GM06990 (cell line): ENCODE results near the gene CETP.

Experiments
- DNase-seq: peaks from one replicate; pipeline ENCODE4 v3.0.0-alpha.2; 2011; ENCODE audit not compliant: insufficient read length; ENCODE audit errors: extremely low read depth
- H3K27me3 ChIP-seq: replicated peaks from 2 replicates; pipeline ENCODE4 v1.6.0; 2011; ENCODE audit warnings: low read length; ENCODE audit not compliant: control insufficient read depth, insufficient read depth
- H3K36me3 ChIP-seq: 2 replicates; pipeline ENCODE4 v1.5.1; 2011; ENCODE audit warnings: low read length; ENCODE audit not compliant: control insufficient read depth, insufficient read depth
- H3K4me3 ChIP-seq: replicated peaks from 2 replicates; pipeline ENCODE4 v1.5.1; 2011; ENCODE audit warnings: low read depth, mild to moderate bottlenecking, control low read depth, low read length
- TF ChIP-seq, protein P1 (sequence below): IDR thresholded peaks from 2 replicates; pipeline ENCODE4 v1.5.1; 2011; ENCODE audit warnings: low read length, control low read depth, mild to moderate bottlenecking, inconsistent platforms; ENCODE audit not compliant: insufficient read depth, poor library complexity, severe bottlenecking

CETP gene

DNA sequence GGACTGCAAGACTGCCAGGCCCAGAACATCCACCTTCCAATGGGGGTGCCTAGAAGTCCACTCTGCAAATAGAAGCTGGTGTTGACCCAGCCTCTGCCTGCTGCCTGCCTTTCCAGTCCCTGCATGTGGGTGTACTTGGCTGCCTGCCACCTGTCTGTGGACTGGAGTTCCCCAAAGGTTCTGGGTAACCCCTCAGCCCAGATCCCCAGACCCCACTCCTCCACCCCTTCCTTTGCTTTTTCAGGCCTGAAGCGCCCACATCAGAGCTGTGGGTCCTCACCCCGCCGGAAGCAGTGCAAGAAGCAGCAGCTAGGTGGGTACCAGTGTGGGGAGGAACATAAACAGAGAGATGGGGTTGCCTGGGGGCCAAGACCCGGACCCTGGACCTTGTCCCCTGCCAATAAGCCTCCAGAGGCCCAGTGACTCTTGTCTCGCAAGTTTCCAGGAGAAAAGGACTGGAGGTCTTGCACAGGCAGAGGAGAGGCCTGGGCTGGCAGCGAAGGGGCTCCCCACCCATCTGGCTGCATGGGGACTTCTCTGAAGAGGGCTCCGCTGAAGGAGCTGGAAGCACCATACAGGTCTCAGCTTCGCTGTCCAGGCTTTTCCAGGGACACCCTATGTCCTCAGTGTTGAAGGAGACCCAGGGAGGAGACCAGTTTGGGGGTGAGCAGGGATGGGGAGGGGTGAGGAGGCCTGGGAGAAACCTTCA is 61.9 kb downstream of the CETP start:
- Histone ChIP-seq H3K4me3 (no peak overlapping the region), H3K36me3 (peaks cover 43% of the 10 kb centered on the region), H3K27me3 (no peaks in the 10 kb centered on the region)
- TF ChIP-seq, protein P1, sequence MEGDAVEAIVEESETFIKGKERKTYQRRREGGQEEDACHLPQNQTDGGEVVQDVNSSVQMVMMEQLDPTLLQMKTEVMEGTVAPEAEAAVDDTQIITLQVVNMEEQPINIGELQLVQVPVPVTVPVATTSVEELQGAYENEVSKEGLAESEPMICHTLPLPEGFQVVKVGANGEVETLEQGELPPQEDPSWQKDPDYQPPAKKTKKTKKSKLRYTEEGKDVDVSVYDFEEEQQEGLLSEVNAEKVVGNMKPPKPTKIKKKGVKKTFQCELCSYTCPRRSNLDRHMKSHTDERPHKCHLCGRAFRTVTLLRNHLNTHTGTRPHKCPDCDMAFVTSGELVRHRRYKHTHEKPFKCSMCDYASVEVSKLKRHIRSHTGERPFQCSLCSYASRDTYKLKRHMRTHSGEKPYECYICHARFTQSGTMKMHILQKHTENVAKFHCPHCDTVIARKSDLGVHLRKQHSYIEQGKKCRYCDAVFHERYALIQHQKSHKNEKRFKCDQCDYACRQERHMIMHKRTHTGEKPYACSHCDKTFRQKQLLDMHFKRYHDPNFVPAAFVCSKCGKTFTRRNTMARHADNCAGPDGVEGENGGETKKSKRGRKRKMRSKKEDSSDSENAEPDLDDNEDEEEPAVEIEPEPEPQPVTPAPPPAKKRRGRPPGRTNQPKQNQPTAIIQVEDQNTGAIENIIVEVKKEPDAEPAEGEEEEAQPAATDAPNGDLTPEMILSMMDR = no peak
- DNase-seq = no peak

DNA sequence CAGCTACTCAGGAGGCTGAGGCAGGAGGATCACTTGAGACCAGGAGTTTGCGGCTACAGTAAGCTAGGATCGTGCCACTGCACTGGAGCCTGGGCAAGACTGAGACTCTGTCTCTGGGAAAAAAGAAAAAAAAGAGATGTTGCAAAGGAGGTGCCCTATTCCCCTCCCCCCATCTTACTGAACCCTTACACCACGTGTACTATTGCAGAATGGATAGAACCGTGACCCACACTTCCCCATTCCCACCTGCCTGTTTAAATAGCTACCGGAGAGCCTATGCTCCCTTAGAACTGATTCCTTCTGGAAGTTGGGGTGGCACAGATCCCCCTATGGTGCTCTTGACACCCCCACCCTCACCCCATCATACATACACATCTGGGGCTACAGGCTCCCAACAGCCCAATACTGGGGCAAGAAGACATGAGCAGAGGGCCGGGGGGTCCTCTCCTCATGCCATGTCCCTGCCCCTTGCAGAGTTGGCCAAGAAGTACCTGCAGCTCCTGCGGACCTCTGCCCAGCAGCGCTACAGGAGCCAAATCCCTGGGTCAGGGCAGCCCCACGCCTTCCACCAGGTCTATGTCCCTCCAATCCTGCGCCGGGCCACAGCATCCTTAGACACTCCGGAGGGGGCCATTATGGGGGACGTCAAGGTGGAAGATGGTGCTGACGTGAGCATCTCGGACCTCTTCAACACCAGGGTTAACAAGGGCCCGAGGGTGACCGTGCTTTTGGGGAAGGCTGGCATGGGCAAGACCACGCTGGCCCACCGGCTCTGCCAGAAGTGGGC is 63.3 kb downstream of the CETP start:
- H3K36me3 ChIP-seq = peaks cover 46% of the 10 kb centered on the region
- DNase-seq = no peak
- H3K27me3 ChIP-seq = no peaks in the 10 kb centered on the region
- TF ChIP-seq, protein P1 = no peak
- no peak overlapping the region for H3K4me3 ChIP-seq

DNA sequence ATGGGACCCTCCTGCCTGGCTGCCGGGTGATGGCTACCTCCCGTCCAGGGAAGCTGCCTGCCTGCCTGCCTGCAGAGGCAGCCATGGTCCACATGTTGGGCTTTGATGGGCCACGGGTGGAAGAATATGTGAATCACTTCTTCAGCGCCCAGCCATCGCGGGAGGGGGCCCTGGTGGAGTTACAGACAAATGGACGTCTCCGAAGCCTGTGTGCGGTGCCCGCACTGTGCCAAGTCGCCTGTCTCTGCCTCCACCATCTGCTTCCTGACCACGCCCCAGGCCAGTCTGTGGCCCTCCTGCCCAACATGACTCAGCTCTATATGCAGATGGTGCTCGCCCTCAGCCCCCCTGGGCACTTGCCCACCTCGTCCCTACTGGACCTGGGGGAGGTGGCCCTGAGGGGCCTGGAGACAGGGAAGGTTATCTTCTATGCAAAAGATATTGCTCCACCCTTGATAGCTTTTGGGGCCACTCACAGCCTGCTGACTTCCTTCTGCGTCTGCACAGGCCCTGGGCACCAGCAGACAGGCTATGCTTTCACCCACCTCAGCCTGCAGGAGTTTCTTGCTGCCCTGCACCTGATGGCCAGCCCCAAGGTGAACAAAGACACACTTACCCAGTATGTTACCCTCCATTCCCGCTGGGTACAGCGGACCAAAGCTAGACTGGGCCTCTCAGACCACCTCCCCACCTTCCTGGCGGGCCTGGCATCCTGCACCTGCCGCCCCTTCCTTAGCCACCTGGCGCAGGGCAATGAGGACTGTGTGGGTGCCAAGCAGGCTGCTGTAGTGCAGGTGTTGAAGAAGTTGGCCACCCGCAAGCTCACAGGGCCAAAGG is 64.4 kb downstream of the CETP start:
- TF ChIP-seq, protein P1 = no peak
- Histone ChIP-seq H3K4me3 (no peak overlapping the region), H3K36me3 (peaks cover 39% of the 10 kb centered on the region), H3K27me3 (no peaks in the 10 kb centered on the region)
- DNase-seq = no peak

DNA sequence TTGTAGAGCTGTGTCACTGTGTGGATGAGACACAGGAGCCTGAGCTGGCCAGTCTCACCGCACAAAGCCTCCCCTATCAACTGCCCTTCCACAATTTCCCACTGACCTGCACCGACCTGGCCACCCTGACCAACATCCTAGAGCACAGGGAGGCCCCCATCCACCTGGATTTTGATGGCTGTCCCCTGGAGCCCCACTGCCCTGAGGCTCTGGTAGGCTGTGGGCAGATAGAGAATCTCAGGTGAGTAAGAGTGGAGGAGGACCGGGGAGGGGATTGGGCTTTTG is 65.0 kb downstream of the CETP start:
- TF ChIP-seq, protein P1 = no peak
- peaks cover 39% of the 10 kb centered on the region for H3K36me3 ChIP-seq

DNA sequence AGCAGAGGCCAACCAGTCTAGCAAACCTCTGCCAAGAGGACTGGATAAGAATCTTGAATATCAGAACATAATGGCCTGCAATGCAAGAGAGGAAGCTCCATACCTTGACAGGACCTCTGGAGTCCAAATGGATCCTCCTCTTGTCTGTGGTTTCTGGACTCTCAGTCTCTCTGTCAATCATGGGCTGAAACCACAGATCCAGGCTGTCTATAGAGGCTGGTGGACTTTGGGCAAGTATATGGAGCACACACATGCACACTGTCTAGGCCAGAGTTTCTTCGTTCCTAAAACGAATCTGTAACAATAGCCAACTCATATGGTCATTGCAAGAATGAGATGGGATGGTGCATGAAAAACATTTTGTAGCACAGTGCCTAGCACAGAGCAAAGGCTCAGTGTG is 65.3 kb downstream of the CETP start:
- H3K4me3 ChIP-seq = no peak overlapping the region
- peaks cover 38% of the 10 kb centered on the region for H3K36me3 ChIP-seq
- H3K27me3 ChIP-seq = no peaks in the 10 kb centered on the region
- TF ChIP-seq, protein P1 = no peak
- DNase-seq = no peak

More for the DNA sequence above, 65.0 kb downstream of the CETP start:
- Histone ChIP-seq H3K27me3 (no peaks in the 10 kb centered on the region), H3K4me3 (no peak overlapping the region)
- DNase-seq = no peak
